GM12874 (cell line): ENCODE data around the gene RYR3.

Experiments used
- CTCF ChIP-seq: IDR thresholded peaks from 2 replicates; pipeline ENCODE4 v1.5.1; 2011; ENCODE audit warnings: low read depth, mild to moderate bottlenecking, control low read depth, low read length, moderate library complexity; ENCODE audit not compliant: insufficient read depth

RYR3 gene

DNA sequence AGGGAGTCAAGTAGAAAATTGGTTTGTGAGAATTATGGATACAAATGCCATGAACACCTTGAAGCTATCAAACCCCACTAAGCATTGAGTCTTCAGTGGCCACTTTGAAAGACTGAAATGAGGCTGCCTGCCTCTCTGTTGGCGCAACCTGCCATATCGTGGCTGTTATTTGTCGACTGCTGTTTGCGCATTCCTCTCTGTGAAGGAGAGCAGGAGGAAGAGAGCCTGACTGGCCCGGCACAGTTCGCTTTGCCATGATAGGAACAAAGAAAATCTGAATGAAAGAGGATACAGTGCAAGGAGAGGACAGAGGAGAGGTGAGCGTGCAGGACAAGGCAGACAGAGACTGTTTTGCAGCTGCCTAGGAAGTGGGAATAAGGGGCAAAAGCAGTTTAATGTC lies 289.4 kb downstream of the RYR3 start:
- TF ChIP-seq CTCF = no peak

GRCh38 chr15:33601461-33601860 lies 290.7 kb downstream of the RYR3 start:
- no peak for TF ChIP-seq CTCF

DNA sequence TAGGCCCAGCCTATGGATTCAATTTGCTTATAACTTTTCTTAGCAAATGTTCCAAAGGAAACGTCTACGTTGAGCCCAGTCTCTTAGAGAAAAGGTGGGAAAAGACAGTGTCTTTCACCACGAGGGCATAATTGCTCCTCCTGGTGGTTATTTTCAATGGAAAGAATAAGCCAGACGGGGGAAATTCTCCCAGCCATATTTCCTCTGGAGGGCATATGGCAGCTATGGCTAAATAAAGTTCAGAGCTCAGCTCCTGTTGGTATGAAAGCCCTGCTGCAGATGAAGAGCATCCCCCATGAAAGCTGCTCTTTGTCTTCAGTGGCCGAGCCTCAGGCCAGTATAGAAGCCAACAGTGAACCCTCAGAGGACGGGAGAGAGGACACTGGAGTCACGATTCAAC lies 297.9 kb downstream of the RYR3 start:
- TF ChIP-seq CTCF = no peak

DNA sequence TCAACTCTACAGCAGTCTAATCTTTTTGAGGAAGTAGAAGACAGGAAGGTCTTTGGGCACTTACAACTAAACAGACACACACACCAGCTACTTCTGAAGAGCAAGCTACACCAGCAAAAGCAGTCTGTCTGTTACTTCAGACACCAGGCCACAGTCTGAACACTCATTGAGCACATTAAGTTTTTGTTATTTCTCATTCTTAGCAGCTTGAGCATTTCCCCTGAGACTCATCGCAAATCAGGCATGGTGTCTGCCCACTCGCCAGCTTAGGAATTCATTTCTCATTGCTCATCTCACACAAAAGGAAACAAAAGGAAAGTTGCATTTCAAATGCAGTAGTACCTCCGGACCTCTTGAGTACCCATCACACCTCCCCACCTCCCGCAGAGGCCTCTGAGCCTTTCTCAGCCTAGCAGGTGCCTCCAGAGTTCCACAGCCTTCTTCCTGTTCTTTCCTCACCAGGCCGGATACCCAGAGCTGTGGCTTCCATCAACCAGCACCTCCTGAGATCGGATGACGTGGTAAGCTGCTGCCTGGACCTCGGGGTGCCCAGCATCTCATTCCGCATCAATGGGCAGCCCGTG lies 302.0 kb downstream of the RYR3 start:
- TF ChIP-seq CTCF = no peak

- TF ChIP-seq CTCF = no peak
Measured at GRCh38 chr15:33616475-33616874, 305.7 kb downstream of the RYR3 start.

DNA sequence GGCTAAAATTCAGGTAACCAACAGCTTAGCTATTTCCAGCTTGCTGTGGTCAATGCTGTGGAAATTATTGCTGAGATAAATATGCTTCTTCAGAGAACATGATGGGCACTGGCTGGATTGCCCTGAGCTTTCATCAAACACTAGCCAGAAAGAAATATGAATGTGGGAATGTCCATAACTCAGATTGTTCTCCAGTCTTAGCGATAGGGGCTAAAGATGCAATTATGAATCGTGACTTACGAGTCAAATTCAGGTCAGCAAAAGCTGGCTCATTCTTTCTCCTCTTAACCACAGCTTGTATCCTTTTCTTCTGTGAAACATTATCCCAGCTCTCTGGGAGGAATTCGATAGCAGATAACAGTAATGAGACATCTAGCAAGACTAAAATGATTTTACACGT lies 307.6 kb downstream of the RYR3 start:
- no peak for TF ChIP-seq CTCF

DNA sequence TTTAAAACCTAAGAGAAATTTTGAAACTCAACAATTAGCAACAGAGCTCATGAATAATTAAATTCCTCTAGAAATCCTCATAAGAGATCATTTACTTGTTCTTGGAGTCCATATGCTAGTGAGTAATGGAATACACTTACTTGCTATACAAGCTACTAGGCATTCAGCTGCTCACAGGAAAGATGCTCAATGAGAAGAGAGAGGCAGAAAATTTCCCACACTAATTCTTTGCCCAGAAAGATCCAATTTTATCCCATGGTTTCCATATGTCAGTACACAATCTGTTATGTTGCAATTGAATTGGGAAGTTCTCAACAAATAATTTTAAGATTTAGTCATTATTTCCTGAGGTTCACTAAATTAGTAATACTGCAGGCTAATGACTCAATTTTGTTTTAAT lies 310.4 kb downstream of the RYR3 start:
- no peak for TF ChIP-seq CTCF
